Left ventricle myocardium inferior (tissue), 1 donor: ENCODE measurements around the gene MAOA. TPM values are rescaled to one million over a fixed set of nuclear protein-coding genes. Genes with fewer than 3 reads are reported as not detected.

Experiments
- DNase-seq: peaks from one replicate; pipeline ENCODE4 v3.0.0-alpha.2; 2020
- H3K27ac ChIP-seq: fragments of 200-600 bp; replicated peaks from 2 replicates; pipeline ENCODE4 v1.8.0; 2021
- H3K27me3 ChIP-seq: fragments of 200-600 bp; 2 replicates; pipeline ENCODE4 v1.8.0; 2021; ENCODE audit warnings: low read depth
- H3K36me3 ChIP-seq: fragments of 200-600 bp; 2 replicates; pipeline ENCODE4 v1.8.0; 2021
- H3K4me1 ChIP-seq: fragments of 200-600 bp; 2 replicates; pipeline ENCODE4 v1.8.0; 2021
- H3K4me3 ChIP-seq: fragments of 200-600 bp; 2 replicates; pipeline ENCODE4 v1.8.0; 2021; ENCODE audit warnings: mild to moderate bottlenecking, moderate library complexity
- H3K9me3 ChIP-seq: fragments of 200-600 bp; replicated peaks from 2 replicates; pipeline ENCODE4 v1.8.0; 2021
- intact Hi-C: fragments of 100-400 bp; cut with micrococcal nuclease; formaldehyde crosslinking; loops from one replicate; pipeline ENCODE4 v1.11.0; 2022
- total RNA-seq: library from RNA; stranded (reverse); fragmentation: NEBNext Ultra II Directional; extraction: Animal tissue kit (Norgen Biotek cat#: 25700); gene quantifications from one replicate; pipeline ENCODE4 v1.2.1, GENCODE V29; 2021
- TF ChIP-seq, protein P1 (sequence below): fragments of 200-600 bp; IDR thresholded peaks from 2 replicates; pipeline ENCODE4 v1.8.0; 2021; ENCODE audit warnings: antibody characterized with exemption, mild to moderate bottlenecking, borderline replicate concordance
- donor health status: DM: no; HTN: yes; CAD: no; lungs with severe emphysema.

MAOA gene
- total RNA-seq, 1 donor from 2014 or later = 113 TPM

DNA sequence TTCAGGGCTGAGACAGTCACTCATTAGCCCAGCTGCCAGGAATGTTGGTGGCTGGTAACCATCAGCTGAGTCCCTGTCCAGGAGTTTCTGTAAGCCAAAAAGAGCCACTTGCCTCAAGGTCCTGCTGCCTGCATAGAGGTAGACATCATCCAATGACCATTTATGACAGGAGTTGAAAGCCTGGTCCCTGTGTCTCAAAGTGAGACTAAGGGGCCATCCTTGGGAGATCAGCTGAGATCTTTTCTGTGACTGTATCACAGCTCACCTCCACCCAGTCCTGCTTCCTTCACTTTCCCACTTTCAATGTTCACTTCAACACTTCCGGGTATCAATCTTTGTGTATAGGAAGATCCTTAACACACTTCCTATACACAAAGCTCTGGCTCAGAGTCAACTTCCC lies 28.4 kb upstream of the MAOA start:
- intact Hi-C loops = no loop called here
- DNase-seq = no peak
- H3K27me3 ChIP-seq = no peaks in the 10 kb centered on the region
- no peaks in the 10 kb centered on the region for H3K9me3 ChIP-seq
- no peaks in the 10 kb centered on the region for H3K4me1 ChIP-seq
- TF ChIP-seq, protein P1, sequence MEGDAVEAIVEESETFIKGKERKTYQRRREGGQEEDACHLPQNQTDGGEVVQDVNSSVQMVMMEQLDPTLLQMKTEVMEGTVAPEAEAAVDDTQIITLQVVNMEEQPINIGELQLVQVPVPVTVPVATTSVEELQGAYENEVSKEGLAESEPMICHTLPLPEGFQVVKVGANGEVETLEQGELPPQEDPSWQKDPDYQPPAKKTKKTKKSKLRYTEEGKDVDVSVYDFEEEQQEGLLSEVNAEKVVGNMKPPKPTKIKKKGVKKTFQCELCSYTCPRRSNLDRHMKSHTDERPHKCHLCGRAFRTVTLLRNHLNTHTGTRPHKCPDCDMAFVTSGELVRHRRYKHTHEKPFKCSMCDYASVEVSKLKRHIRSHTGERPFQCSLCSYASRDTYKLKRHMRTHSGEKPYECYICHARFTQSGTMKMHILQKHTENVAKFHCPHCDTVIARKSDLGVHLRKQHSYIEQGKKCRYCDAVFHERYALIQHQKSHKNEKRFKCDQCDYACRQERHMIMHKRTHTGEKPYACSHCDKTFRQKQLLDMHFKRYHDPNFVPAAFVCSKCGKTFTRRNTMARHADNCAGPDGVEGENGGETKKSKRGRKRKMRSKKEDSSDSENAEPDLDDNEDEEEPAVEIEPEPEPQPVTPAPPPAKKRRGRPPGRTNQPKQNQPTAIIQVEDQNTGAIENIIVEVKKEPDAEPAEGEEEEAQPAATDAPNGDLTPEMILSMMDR = no peak
- H3K27ac ChIP-seq = no peak overlapping the region
- H3K36me3 ChIP-seq = no peaks in the 10 kb centered on the region
- no peak overlapping the region for H3K4me3 ChIP-seq

DNA sequence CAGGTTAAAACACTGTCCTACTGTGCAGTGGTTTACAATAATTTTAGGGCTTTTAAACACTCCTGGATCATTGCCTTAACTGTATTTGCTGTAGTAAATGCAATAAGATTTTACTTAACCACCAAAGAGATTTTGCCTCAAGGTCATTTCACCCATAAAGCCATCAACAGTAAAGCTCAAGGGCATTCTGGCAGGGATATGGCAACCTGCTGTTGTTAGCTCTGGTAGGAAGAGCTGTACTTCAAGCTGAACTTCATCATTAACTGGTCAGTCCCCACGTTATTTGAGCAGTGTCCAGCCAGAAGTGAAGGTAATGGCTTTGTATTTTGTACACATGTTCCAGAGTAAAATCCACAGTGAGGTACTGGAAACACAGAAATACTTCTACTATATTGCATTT lies 26.9 kb upstream of the MAOA start:
- intact Hi-C loops = no loop called here
- TF ChIP-seq, protein P1 = no peak
- Histone ChIP-seq H3K36me3 (no peaks in the 10 kb centered on the region), H3K4me3 (no peak overlapping the region), H3K27me3 (no peaks in the 10 kb centered on the region), H3K27ac (no peak overlapping the region), H3K4me1 (no peaks in the 10 kb centered on the region), H3K9me3 (no peaks in the 10 kb centered on the region)
- DNase-seq = no peak

DNA sequence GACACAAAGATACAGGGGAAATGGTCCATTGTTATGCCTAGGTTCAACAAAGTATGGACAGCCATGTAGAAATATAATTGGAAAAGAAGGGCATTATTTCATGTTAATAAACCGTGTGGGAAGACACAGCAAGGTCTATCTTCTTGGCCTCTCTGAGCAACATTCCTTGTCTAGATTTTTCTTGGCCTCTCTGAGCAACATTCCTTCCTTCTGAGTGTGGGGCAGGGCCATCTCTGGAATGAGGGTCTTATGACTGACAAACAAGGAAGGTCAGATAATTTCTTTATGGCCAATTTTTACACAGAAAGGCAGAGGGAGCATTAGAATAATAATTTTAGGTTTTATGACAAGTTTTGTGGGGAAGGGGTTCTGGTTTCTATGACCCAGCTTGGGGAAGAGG lies 24.3 kb upstream of the MAOA start:
- H3K4me3 ChIP-seq = no peak overlapping the region
- H3K4me1 ChIP-seq = no peaks in the 10 kb centered on the region
- intact Hi-C loops = no loop called here
- H3K9me3 ChIP-seq = no peaks in the 10 kb centered on the region
- H3K27ac ChIP-seq = no peak overlapping the region
- TF ChIP-seq, protein P1 = no peak
- no peak for DNase-seq
- no peaks in the 10 kb centered on the region for H3K27me3 ChIP-seq
- no peaks in the 10 kb centered on the region for H3K36me3 ChIP-seq

DNA sequence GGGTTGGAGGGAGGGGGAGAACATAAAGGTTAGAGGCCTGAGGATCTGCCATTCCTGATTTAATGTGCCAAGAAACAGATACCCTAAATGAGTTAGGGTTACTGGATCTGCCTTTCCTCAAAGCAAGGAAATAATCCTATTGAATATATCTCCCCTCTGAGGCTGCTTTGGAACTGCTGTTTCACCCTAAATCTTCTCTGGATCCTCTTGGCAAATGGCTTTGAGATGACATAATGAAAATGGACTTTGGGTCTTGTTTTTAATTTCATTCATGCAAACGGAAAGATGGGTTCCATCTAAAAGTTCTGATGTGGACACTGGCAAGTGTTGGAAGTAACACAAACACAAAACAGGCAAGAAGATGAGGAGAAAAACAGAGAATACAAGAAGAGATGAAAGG lies 23.0 kb upstream of the MAOA start:
- intact Hi-C loops = no loop called here
- no peaks in the 10 kb centered on the region for H3K27me3 ChIP-seq
- H3K36me3 ChIP-seq = no peaks in the 10 kb centered on the region

DNA sequence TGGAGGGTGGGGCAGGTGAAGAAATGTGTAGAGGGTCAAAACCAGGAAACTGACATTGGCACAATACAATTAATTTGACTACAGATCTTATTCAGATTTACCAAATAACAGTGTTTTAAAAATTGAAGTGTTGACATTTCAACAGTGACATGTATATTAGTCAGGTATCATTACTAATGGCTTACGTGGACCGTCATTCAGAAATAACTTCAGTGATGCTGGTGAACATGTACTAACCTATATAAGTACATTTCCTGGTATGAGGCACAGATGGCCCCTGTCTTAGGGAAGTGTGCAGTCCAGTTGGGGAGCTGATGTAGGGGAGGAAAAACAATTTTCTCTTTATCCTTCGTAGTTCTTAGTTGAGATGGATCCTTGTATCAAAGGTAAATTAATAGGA lies 22.3 kb upstream of the MAOA start:
- H3K9me3 ChIP-seq = no peaks in the 10 kb centered on the region
- intact Hi-C loops = no loop called here
- H3K27me3 ChIP-seq = no peaks in the 10 kb centered on the region
- TF ChIP-seq, protein P1 = no peak
- H3K4me1 ChIP-seq = no peaks in the 10 kb centered on the region
- no peak overlapping the region for H3K4me3 ChIP-seq
- no peak overlapping the region for H3K27ac ChIP-seq
- no peak for DNase-seq
- H3K36me3 ChIP-seq = no peaks in the 10 kb centered on the region

More for the DNA sequence above, 23.0 kb upstream of the MAOA start:
- TF ChIP-seq, protein P1 = no peak
- no peak overlapping the region for H3K4me3 ChIP-seq
- no peaks in the 10 kb centered on the region for H3K9me3 ChIP-seq
- no peak overlapping the region for H3K27ac ChIP-seq
- H3K4me1 ChIP-seq = no peaks in the 10 kb centered on the region
- no peak for DNase-seq

DNA sequence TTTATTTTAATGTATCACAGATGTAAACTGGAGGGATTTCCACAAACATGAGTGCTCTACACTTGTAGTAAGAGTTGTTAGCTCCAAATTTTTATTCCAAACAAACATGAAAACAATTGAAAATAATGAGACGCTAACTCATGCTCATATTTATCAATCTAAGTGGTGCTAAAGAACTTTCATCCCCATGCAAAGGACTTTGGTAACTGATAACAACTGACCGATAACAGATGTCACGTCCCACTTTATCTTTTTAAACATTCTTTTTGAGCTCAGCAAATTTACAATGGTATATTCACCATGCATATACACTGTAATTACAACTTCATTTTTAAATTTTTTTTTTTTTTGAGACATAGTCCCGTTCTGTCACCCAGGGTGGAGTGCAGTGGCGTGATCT lies 15.6 kb upstream of the MAOA start:
- no peak overlapping the region for H3K27ac ChIP-seq
- no peaks in the 10 kb centered on the region for H3K9me3 ChIP-seq
- TF ChIP-seq, protein P1 = no peak
- H3K4me3 ChIP-seq = no peak overlapping the region
- intact Hi-C loops = no loop called here
- no peaks in the 10 kb centered on the region for H3K4me1 ChIP-seq
- no peak for DNase-seq
- no peaks in the 10 kb centered on the region for H3K36me3 ChIP-seq
- no peaks in the 10 kb centered on the region for H3K27me3 ChIP-seq
